ES-I3 (cell line): ENCODE results near the gene GLE1.
A peak's percentile ranks its signal among the peaks of the same experiment; 100 is the strongest.

Experiments used
- H3K36me3 ChIP-seq: 2 replicates; pipeline ENCODE4 v1.6.1; 2013; ENCODE audit warnings: mild to moderate bottlenecking, low read length, control low read depth, moderate library complexity; ENCODE audit not compliant: insufficient read depth
- H3K4me1 ChIP-seq: 2 replicates; pipeline ENCODE4 v1.6.1; 2013; ENCODE audit warnings: mild to moderate bottlenecking, control low read depth, low read length; ENCODE audit not compliant: insufficient read depth
- H3K9ac ChIP-seq: 2 replicates; pipeline ENCODE4 v1.6.1; 2013; ENCODE audit warnings: low read depth, mild to moderate bottlenecking, low read length, moderate library complexity
- H3K9me3 ChIP-seq: 2 replicates; pipeline ENCODE4 v1.6.1; 2013; ENCODE audit warnings: mild to moderate bottlenecking, low read length, moderate library complexity; ENCODE audit not compliant: control insufficient read depth, insufficient read depth

The GLE1 gene

GRCh38 chr9:128504485-128505413 lies at the start of gene GLE1:
Gene GLE1, plus strand, starts transcription at chr9:128504719. Its CDS starts 87 bp downstream, at chr9:128504806.
- Histone ChIP-seq H3K9ac (peak within 1 kb of the TSS; percentile 83), H3K4me1 (peaks cover 5% of the 10 kb centered on the region; the same call in 1 of the 2 replicates), H3K36me3 (peaks cover 2% of the 10 kb centered on the region; the same call in 1 of the 2 replicates)

GRCh38 chr9:128454991-128455390 lies 49.5 kb upstream of the GLE1 start:
- Histone ChIP-seq H3K9ac (no peak overlapping the region), H3K9me3 (no peaks in the 10 kb centered on the region), H3K36me3 (no peaks in the 10 kb centered on the region), H3K4me1 (peaks cover 6% of the 10 kb centered on the region; the same call in 1 of the 2 replicates)

More at GRCh38 chr9:128504485-128505413, at the start of gene GLE1:
- H3K9me3 ChIP-seq: no peaks in the 10 kb centered on the region

- H3K9me3 ChIP-seq: no peaks in the 10 kb centered on the region
- peak within 1 kb of the TSS; percentile 81; the same call in 1 of the 2 replicates for H3K9ac ChIP-seq
- peaks cover 6% of the 10 kb centered on the region; the same call in 1 of the 2 replicates for H3K4me1 ChIP-seq
Observed at GRCh38 chr9:128455849-128456612, 48.5 kb upstream of the GLE1 start, which contains the start of gene ODF2. Gene ODF2, plus strand, starts transcription at chr9:128456006. Its CDS starts 86 bp downstream, at chr9:128456092.

GRCh38 chr9:128456613-128457061 lies 47.9 kb upstream of the GLE1 start:
- H3K9me3 ChIP-seq: no peaks in the 10 kb centered on the region
- H3K4me1 ChIP-seq: peaks cover 6% of the 10 kb centered on the region; the same call in 1 of the 2 replicates
- H3K9ac ChIP-seq: peak overlapping the region; percentile 81; the same call in 1 of the 2 replicates
- no peaks in the 10 kb centered on the region; the same call in none of the 2 replicates for H3K36me3 ChIP-seq

More at GRCh38 chr9:128455849-128456612, 48.5 kb upstream of the GLE1 start, which contains the start of gene ODF2:
- H3K36me3 ChIP-seq: no peaks in the 10 kb centered on the region; the same call in none of the 2 replicates

GRCh38 chr9:128457207-128457606 lies 47.3 kb upstream of the GLE1 start:
- H3K36me3 ChIP-seq: no peaks in the 10 kb centered on the region; the same call in none of the 2 replicates
- no peaks in the 10 kb centered on the region for H3K9me3 ChIP-seq
- peaks cover 6% of the 10 kb centered on the region; the same call in 1 of the 2 replicates for H3K4me1 ChIP-seq
- peak overlapping the region; percentile 81; the same call in 1 of the 2 replicates for H3K9ac ChIP-seq

GRCh38 chr9:128459011-128459410 lies 45.5 kb upstream of the GLE1 start:
- H3K9ac ChIP-seq: no peak overlapping the region
- no peaks in the 10 kb centered on the region; the same call in none of the 2 replicates for H3K36me3 ChIP-seq
- peaks cover 6% of the 10 kb centered on the region; the same call in 1 of the 2 replicates for H3K4me1 ChIP-seq
- H3K9me3 ChIP-seq: no peaks in the 10 kb centered on the region

GRCh38 chr9:128469070-128469469 lies 35.4 kb upstream of the GLE1 start:
- Histone ChIP-seq H3K4me1 (no peaks in the 10 kb centered on the region), H3K9ac (no peak overlapping the region), H3K9me3 (no peaks in the 10 kb centered on the region), H3K36me3 (no peaks in the 10 kb centered on the region)

- Histone ChIP-seq H3K4me1 (no peaks in the 10 kb centered on the region), H3K9ac (no peak overlapping the region), H3K9me3 (no peaks in the 10 kb centered on the region), H3K36me3 (no peaks in the 10 kb centered on the region)
Observed at GRCh38 chr9:128470560-128470959, 34.0 kb upstream of the GLE1 start.

GRCh38 chr9:128473104-128473503 lies 31.4 kb upstream of the GLE1 start:
- no peak overlapping the region for H3K9ac ChIP-seq
- H3K36me3 ChIP-seq: no peaks in the 10 kb centered on the region
- no peaks in the 10 kb centered on the region for H3K9me3 ChIP-seq

GRCh38 chr9:128475867-128476266 lies 28.7 kb upstream of the GLE1 start:
- Histone ChIP-seq H3K36me3 (no peaks in the 10 kb centered on the region), H3K9ac (no peak overlapping the region), H3K4me1 (no peaks in the 10 kb centered on the region), H3K9me3 (no peaks in the 10 kb centered on the region)

More at GRCh38 chr9:128473104-128473503, 31.4 kb upstream of the GLE1 start:
- H3K4me1 ChIP-seq: no peaks in the 10 kb centered on the region

- Histone ChIP-seq H3K9me3 (no peaks in the 10 kb centered on the region), H3K9ac (no peak overlapping the region), H3K4me1 (no peaks in the 10 kb centered on the region), H3K36me3 (peaks cover 3% of the 10 kb centered on the region; the same call in 1 of the 2 replicates)
Observed at GRCh38 chr9:128479262-128479661, 25.3 kb upstream of the GLE1 start.

GRCh38 chr9:128481561-128481960 lies 23.0 kb upstream of the GLE1 start:
- Histone ChIP-seq H3K9me3 (no peaks in the 10 kb centered on the region), H3K36me3 (peaks cover 9% of the 10 kb centered on the region; the same call in 1 of the 2 replicates), H3K9ac (no peak overlapping the region), H3K4me1 (no peaks in the 10 kb centered on the region)

- peaks cover 9% of the 10 kb centered on the region; the same call in 1 of the 2 replicates for H3K36me3 ChIP-seq
- no peaks in the 10 kb centered on the region for H3K4me1 ChIP-seq
- no peak overlapping the region for H3K9ac ChIP-seq
- H3K9me3 ChIP-seq: no peaks in the 10 kb centered on the region
Observed at GRCh38 chr9:128482186-128482585, 22.3 kb upstream of the GLE1 start.
